ENCODE results near the gene NBAS. TPM values are rescaled to one million over a fixed set of nuclear protein-coding genes. Genes with fewer than 3 reads are reported as not detected.

The NBAS gene
- total and polyA plus RNA-seq, 2 of the 13 experiments (the other 11 are each of a cell fraction or from before 2014, with no cell fraction given), result 33.6 to 58.7 TPM

DNA sequence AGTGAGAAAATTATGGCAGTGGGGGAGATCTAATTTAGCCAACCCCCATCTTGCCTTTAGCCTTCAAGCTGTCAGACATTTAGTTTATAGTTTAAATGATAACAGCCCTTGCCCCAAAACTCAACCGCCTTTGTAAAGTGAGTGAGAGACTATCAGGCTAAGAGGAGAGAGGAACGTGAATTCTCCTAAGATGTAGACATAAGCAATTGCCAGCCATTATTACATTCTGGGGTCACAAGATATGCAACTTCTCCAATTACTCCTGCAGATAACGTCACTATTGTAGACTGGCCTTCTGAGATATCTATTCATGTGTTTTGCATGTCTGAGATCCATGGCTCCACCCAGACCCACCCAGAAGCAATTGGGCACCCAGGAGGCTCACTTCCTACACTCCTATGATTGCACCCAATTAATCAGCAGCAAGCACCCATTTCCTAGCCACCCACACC, 307.3 kb downstream of the NBAS start:
- FAIRE-seq (no peak), ATAC-seq (no peak), DNase-seq (ENCODE audit: low spot score) (no peak)
- H3K9me3 ChIP-seq (ENCODE audit: low read length), result no peaks in the 10 kb centered on the region
- CTCF ChIA-PET (ENCODE audit: low intra/inter-chr PET ratio, low total read pairs), result no interaction called here
- no peak overlapping the region for H3K4me2 ChIP-seq (ENCODE audit: low read depth, low read length)
- H3K27ac ChIP-seq (ENCODE audit: extremely low read length, insufficient read depth, low read length), result no peak overlapping the region
- in situ Hi-C loops (cut with HindIII; ENCODE audit: extremely low pct_ligation_motif_present, low pct_unique_long_range_greater_than_20kb), result no loop called here
- H3K79me2 ChIP-seq (ENCODE audit: insufficient read depth, low read length), result no peaks in the 10 kb centered on the region
- peaks cover 10% of the 10 kb centered on the region for H3K4me1 ChIP-seq (ENCODE audit: insufficient read depth, low read length)
- no peaks in the 10 kb centered on the region for H4K20me1 ChIP-seq (ENCODE audit: insufficient read depth, low read length)
- no peaks in the 10 kb centered on the region for H3K36me3 ChIP-seq (replicated peaks in 1 of 2; ENCODE audit: control insufficient read depth in 1 of 2, insufficient read depth in 2 of 2, low read length in 2 of 2)
- TF ChIP-seq MEF2D (CRISPR knock-in tag; IDR thresholded peaks at IDR 0.05), result no peak
- no peak for TF ChIP-seq AGO1 (IDR thresholded peaks at IDR 0.05; ENCODE audit: low read depth, low read length, poor library complexity, severe bottlenecking)
- TF ChIP-seq TFDP1 (CRISPR knock-in tag; IDR thresholded peaks at IDR 0.05; ENCODE audit: borderline replicate concordance), result no peak
- TF ChIP-seq ARNT2 (CRISPR knock-in tag; IDR thresholded peaks at IDR 0.05; ENCODE audit: low read depth), result no peak
- TF ChIP-seq SIX4 (CRISPR knock-in tag; IDR thresholded peaks at IDR 0.05), result no peak
- no peak for TF ChIP-seq ATF7-NPFF (CRISPR knock-in tag; IDR thresholded peaks at IDR 0.05; ENCODE audit: low read depth)
- TF ChIP-seq IKZF1 (IDR thresholded peaks at IDR 0.05), result no peak
- no peak for TF ChIP-seq NPAS2 (CRISPR knock-in tag; IDR thresholded peaks at IDR 0.05; ENCODE audit: borderline replicate concordance)
- no peak for TF ChIP-seq ZNF547 (CRISPR knock-in tag; IDR thresholded peaks at IDR 0.05)
- TF ChIP-seq, protein P1, sequence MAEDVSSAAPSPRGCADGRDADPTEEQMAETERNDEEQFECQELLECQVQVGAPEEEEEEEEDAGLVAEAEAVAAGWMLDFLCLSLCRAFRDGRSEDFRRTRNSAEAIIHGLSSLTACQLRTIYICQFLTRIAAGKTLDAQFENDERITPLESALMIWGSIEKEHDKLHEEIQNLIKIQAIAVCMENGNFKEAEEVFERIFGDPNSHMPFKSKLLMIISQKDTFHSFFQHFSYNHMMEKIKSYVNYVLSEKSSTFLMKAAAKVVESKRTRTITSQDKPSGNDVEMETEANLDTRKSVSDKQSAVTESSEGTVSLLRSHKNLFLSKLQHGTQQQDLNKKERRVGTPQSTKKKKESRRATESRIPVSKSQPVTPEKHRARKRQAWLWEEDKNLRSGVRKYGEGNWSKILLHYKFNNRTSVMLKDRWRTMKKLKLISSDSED (CRISPR knock-in tag; IDR thresholded peaks at IDR 0.05), result no peak
- TF ChIP-seq ZNF362 (CRISPR knock-in tag; IDR thresholded peaks at IDR 0.05; ENCODE audit: borderline replicate concordance), result no peak
- TF ChIP-seq RAD51 (IDR thresholded peaks at IDR 0.05; ENCODE audit: borderline replicate concordance), result no peak
- no peak for TF ChIP-seq MTA3 (CRISPR knock-in tag; IDR thresholded peaks at IDR 0.05)
- TF ChIP-seq NR2C2 (CRISPR knock-in tag; IDR thresholded peaks at IDR 0.05; ENCODE audit: borderline replicate concordance), result no peak
- TF ChIP-seq ZNF253 (CRISPR knock-in tag; IDR thresholded peaks at IDR 0.05; ENCODE audit: borderline replicate concordance), result no peak
- no peak for TF ChIP-seq ZNF577 (CRISPR knock-in tag; IDR thresholded peaks at IDR 0.05; ENCODE audit: borderline replicate concordance, low read depth)
- TF ChIP-seq KDM2A (CRISPR knock-in tag; IDR thresholded peaks at IDR 0.05; ENCODE audit: borderline replicate concordance, low read depth), result no peak
- no peak overlapping the region for H3K4me3 ChIP-seq (replicated peaks in 1 of 3; ENCODE audit: insufficient read depth in 1 of 3, low read depth in 2 of 3, low read length in 3 of 3)
- no peak overlapping the region for H2AFZ ChIP-seq (ENCODE audit: low read length)
- no TSS peak for BruUV-seq (replicated peaks)
- POLR2A ChIA-PET, result no interaction called here
- intact Hi-C loops (cut with micrococcal nuclease; ENCODE audit: unreplicated experiment), result no loop called here
- H3K9ac ChIP-seq (ENCODE audit: insufficient read depth, low read depth, low read length), result no peak overlapping the region
- no peaks in the 10 kb centered on the region for H3K27me3 ChIP-seq (ENCODE audit: control insufficient read depth in 1 of 2, insufficient read depth in 2 of 2, low read length in 2 of 2)
- 98% methylated on average over 3 of the region's 3 CpGs for WGBS (ENCODE audit: low lambda C conversion rate)

Data from HepG2 (cell line).